GM19240 (cell line): ENCODE results near the gene TMEM59L.
"Not testable (repeated sequence)": the region's sequence is repeated elsewhere in the genome, so short reads cannot be mapped to it uniquely, and the experiment has no call there.

Experiments used
- DNase-seq: peaks from one replicate; pipeline ENCODE4 v3.0.0; 2011; ENCODE audit warnings: low spot score; ENCODE audit not compliant: insufficient read length

TMEM59L gene

GRCh38 chr19:18612772-18613588 is at the start of gene TMEM59L:
Gene TMEM59L (plus strand): TSS chr19:18612870. CDS start chr19:18612959, 89 bp downstream.
- no peak for DNase-seq

- DNase-seq, result no peak
Observed at GRCh38 chr19:18566953-18567352, 45.7 kb upstream of the TMEM59L start.

GRCh38 chr19:18568367-18568766 is 44.3 kb upstream of the TMEM59L start:
- no peak for DNase-seq

GRCh38 chr19:18571564-18572344 is 40.9 kb upstream of the TMEM59L start, which contains the start of gene UBA52:
Gene UBA52 (plus strand): TSS chr19:18571857. CDS start chr19:18573301, 1,444 bp downstream.
- peak; percentile 89 for DNase-seq

- no peak for DNase-seq
Observed at GRCh38 chr19:18574691-18575291, 37.9 kb upstream of the TMEM59L start.

GRCh38 chr19:18576383-18576782 is 36.3 kb upstream of the TMEM59L start:
- no peak for DNase-seq

GRCh38 chr19:18577365-18577914 is 35.2 kb upstream of the TMEM59L start:
- DNase-seq, result no peak

- no peak for DNase-seq
Observed at GRCh38 chr19:18580311-18580710, 32.4 kb upstream of the TMEM59L start.

GRCh38 chr19:18586306-18586705 is 26.4 kb upstream of the TMEM59L start:
- DNase-seq, result no peak

- DNase-seq, result no peak
Observed at GRCh38 chr19:18587561-18587960, 25.1 kb upstream of the TMEM59L start.

- no peak for DNase-seq
Observed at GRCh38 chr19:18587962-18588610, 24.6 kb upstream of the TMEM59L start.

- DNase-seq, result no peak
Observed at GRCh38 chr19:18588611-18589379, 23.9 kb upstream of the TMEM59L start, which contains the start of gene REX1BD. Gene REX1BD (plus strand): TSS chr19:18588798. CDS start chr19:18588802, 4 bp downstream.

- DNase-seq, result no peak
Observed at GRCh38 chr19:18589380-18590272, 23.0 kb upstream of the TMEM59L start.

- DNase-seq, result no peak
Observed at GRCh38 chr19:18590273-18591272, 22.1 kb upstream of the TMEM59L start.

GRCh38 chr19:18591735-18592385 is 20.8 kb upstream of the TMEM59L start:
- no peak for DNase-seq

GRCh38 chr19:18592732-18593131 is 19.9 kb upstream of the TMEM59L start:
- DNase-seq, result not testable (repeated sequence)

- no peak for DNase-seq
Observed at GRCh38 chr19:18593367-18594095, 19.1 kb upstream of the TMEM59L start.
